Embryonic facial prominence (tissue), 1 donor: ENCODE results near the gene SUB1.
"Not testable (repeated sequence)": the region's sequence is repeated elsewhere in the genome, so short reads cannot be mapped to it uniquely, and the experiment has no call there.

Source experiments
- DNase-seq: peaks from one replicate; pipeline ENCODE4 v3.0.0-alpha.2; 2016; ENCODE audit errors: extremely low spot score

SUB1 gene

DNA sequence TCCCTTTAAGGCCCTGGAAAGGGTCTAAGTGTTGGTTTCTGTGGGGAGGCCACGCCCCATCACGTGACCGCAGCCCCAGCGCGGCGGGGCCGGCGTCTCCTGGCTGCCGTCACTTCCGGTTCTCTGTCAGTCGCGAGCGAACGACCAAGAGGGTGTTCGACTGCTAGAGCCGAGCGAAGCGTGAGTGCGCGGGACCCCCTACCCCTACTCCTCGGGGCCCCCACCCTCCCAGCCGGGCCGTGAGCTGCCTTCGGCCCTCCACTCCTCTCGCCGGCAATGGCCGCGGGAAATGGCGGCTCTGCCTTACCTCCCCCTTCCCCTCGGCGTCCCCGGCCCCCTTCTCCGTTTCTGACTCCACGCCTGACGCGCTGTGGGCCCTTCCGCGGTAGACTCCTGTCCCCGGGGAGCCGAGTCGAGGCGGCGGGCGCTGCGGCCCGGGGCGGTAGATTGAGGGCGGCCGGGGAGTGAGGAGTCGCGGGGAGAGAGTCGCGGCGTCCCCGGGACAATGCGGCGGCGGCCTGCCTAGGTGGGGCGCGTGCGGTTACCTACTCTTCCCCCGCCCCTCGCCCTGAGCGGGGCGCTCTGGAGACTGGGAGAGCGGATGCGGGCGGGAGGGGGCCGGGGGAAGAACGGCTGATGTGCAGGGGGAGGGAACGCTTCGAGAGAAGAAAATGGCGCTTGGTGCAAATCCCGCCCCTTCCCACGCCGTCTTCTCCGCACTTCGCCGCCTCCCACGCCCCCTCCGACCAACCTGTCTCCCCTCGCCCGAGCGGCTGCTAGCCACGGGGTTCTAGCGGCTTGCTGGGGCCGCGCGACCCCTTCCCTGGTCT, at the start of gene SUB1:
Gene SUB1, plus strand, starts transcription at position 112 of the 830 bp plus-strand sequence. CDS start 2,956 bp downstream, outside the sequence.
- DNase-seq: peak; percentile 85

DNA sequence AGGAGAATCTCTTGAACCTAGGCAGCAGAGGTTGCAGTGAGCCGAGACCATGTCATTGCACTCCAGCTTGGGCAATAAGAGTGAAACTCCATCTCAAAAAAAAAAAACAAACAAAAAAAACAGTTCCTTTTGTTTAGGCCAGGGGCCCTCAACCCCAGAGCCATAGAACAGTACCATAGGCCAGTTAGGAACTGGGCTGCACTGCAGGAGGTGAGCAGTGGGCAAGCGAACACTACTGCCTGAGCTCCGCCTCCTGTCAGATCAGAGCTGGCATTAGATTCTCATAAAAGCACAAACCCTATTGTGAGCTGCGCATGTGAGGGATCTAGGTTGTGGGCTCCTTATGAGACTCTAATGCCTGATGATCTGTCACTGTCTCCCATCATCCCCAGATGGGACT, 49.1 kb upstream of the SUB1 start:
- DNase-seq: no peak

DNA sequence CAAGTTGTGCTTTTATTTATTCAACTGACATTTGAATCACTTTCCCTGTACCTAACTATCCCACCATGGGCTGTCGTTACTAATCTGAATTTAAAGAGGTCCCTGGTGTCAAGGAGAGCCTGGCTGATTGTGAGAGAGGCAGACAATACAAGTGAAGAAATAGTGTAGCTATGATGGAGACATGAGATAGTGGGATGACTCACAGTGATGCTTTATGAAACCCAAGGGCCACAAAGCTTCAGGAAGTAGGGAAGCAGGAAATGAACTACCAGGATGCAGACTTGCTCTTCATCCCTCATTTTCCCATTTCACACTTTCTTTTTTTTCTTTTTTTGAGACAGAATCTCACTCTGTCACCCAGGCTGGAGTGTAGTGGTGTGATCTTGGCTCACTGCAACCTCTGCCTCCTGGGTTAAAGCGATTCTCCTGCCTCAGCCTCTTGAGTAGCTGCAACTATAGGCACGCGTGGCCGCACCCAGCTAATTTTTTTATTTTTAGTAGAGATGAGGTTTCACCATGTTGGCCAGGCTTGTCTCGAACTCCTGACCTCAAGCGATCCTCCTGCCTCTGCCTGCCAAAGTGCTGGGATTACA, 47.8 kb upstream of the SUB1 start:
- not testable (repeated sequence) for DNase-seq

DNA sequence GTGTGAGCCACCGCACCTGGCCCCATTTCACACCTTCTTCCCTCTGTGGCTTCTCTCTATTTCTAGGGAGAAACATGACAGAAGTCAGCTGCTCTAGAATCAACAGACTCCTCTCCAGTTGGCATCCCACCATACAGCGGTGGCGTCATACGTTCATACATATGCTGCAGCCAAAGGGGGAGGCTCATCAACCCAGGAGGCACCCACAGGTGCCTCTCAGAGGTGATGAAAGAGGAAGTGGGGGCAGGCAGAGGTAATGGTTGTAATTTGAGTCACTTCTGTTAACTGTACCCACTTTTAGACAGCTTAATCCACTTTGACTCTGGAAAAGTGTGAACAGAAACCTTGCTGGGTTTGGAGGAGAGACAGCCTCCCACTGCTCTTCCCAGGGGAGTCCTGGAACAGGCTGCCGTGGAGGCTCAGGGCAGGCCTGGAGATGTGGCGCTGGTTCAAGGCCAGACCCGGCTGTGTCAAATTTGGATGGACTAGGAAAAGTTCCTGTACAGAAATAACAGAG, 47.3 kb upstream of the SUB1 start:
- DNase-seq: no peak

DNA sequence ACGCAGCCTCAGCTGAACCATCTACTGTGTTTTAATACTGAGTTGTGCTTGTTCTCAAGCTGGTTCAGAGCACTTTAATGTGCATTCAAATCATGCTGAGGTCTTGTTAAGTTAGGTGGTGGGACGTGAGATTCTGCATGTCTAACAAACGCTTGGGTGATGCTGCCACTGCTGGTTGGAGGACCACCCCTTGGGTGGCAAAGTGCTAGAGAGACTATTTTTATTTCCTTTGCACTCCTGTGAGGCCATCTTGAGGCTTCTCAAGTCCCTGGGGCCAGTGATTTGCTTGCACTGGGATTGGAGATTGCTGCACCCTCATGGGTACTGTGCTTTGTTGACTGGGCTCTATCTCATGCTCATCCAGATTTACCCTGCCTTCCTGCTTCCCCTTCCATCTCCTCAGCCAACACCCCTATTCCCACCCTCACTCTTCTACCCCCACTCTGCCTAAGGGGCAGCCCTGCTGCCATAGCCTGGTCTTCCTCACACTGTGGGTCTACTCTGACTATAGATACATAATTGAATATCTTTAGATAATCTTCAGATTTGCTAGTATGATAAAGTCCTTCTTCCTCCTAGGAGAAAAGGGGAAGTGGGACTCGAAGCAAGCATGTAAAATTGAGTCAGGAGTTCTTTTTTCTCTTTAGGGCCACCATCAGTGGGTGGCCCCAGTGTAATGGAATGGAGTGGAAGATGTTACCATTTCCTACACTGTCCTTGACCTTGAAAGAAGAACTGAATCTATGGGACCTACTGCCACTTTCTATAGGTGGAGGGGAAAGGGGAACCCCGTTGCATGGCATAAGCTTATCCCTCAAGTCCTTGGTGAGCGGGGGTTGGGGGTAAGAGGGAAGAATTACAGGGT, 45.1 kb upstream of the SUB1 start:
- DNase-seq: no peak

DNA sequence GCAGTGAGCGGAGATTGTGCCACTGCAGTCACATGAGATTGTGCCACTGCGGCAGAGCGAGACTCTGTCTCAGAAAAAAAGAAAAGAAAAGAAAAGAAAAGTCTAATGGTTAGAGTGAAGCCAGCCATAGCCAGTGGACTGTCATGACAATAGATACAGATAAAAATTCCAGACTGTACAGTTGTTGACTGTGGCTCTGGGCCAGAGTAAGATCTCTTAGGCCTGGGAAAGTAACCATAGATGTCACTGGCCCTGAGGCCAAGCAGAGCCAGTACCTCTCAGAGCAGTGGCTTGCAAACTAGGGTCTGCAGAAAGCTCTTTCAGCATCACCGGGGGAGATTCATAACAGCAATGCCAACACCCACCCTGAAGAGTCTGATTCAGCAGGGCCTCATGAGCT, 44.1 kb upstream of the SUB1 start:
- DNase-seq: no peak

DNA sequence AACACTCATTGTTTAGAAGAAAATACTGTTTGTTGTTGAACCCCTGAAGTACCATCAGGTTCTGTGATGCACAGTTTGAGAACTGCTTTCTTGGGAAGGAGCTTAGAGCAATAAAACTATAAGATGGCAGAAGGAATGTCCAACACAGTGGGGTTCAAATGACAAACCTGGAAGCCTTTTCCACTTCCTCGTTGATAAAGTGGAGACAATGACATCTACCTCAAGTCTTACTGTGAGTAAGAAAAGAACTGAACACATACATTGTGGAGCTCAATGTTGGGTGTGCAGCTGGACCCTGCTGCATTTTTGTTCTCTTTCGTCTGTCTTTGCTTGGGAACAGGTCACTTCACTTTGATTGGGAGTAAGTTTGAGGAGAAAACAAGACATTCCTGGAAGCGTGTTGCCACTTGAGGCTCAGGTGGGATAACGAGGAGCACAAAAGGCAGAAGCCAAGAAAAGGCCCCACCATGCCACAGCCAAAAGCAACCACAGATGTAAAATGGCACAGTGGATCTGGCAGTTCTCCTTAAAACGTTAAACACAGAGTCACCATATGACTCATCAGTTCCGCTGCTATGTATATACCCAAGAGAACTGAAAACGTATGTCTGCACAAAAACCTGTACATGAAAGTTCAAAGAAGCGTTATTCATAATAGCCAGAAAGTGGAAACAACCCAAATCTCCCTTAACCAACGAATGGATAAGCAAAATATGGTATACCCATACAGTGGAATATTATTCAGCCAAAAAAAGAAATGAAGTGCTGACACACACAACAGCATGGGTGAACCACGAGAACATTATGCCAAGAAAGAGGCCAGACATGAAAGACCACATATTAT, 42.9 kb upstream of the SUB1 start:
- DNase-seq: no peak

DNA sequence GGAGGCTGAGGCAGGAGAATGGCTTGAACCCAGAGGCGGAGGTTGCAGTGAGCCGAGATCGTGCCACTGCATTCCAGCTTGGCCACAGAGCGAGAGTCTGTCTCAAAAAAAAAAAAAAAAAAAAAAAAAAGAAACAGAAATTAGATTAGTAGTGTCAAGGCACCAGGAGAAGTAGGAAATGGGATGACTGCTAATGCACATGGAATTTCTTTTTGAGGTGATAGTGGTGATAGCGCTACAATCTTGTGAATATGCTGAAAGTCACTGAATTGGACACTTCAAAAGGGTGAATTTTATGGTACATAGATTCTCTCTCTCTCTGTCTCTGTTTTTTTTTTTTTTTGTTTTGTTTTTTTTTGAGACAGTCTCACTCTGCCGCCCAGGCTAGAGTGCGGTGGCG, 42.1 kb upstream of the SUB1 start:
- DNase-seq: no peak

DNA sequence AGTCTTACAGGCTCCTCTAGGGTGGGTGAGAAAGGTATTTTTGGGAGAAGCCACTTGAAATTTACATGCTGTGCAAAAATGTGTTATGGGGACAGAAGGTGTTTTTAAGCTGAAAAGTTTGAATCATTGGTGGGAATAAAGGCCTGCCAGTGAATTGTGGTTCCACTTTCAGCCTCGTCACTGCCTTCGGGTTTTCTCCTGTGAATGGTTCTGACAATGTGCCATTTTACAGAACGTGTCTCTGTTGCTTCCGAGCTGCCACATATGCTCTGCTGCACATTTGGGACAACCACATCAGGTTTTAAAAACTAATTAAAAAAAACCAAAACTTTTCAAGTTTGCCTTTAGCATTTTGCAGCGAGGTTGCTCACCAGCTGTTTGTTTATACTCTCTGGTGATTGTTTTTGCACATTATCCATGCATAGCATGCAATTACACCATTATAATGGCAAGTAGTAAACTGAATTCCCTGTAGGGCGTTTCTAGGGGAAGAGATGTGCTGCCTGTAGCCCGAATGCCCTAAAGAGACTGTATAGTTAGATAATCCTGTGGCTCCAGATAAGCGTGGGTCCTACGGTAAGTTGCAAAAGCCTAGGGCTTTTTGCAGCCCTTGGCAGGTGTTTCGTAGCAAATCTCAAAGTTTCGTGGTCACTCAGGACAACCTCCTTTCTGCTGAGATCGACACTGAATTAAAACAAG, 40.1 kb upstream of the SUB1 start:
- DNase-seq: no peak

DNA sequence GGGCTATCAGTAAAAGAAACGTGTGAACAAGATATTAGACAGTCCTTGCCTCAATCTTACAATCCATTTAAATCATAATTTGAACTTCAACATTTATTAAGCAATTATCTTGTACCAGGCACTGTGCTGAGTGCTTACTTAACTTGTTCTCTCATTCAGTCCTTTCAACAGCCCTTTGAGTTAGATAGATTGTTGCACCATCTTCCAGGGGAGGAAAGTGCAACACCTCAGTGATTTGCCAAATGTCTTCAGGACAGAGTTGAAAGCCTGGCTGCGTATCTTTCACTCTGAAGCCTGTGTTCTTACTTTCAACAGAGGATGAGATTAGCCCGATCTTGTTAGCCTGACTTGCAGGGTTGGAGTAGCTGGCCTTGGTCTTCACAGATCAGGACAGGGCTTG, 34.2 kb upstream of the SUB1 start:
- DNase-seq: no peak

DNA sequence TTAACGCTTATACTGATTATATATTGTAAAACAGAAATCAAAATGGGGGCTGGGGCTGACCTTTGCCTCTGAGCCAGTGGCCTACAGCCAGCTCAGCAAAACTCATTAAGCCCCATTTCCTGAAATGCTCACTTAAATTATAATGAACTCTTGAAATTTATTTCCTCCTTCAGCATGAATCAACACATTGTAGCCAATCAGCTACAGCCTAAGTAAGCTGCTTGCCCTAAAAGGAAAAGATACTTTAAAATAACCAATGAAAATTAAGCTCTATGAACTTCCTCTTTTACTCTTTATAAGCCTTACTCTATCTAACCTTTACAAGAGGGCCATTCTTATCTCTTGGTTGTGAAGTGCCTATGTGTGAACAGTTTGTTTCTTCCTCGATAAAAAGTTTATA, 33.5 kb upstream of the SUB1 start:
- DNase-seq: no peak

DNA sequence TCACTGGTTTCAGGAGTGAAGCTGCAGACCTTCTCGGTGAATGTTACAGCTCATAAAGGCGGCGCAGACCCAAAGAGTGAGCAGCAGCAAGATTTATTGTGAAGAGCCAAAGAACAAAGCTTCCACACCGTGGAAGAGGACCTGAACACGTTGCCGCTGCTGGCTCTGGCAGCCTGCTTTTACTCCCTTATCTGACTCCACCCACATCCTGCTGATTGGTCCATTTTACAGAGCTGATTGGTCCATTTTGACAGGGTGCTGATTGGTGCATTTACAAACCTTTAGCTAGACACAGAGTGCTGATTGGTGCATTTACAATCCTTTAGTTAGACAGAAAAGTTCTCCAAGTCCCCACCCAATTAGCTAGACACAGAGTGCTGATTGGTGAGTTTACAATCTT, 32.9 kb upstream of the SUB1 start:
- DNase-seq: not testable (repeated sequence)

DNA sequence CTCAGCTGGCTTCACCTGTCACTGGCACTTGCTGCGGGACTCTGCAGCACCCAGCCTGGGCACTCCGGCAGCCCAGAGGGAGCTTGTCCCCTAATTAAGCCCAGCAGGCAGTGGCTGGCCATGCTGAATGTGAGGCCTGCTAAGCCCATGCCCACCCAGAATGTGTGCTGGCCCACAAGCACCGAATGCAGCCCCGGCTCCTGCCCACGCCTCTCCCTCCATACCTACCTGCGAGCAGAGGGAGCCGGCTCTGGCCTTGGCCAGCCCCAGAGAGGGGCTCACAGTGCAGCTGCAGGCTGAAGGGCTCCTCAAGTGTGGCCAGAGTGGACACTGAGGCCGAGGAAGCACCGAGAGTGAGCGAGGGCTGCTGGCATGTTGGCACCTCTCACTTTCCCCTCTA, 32.4 kb upstream of the SUB1 start:
- no peak for DNase-seq

DNA sequence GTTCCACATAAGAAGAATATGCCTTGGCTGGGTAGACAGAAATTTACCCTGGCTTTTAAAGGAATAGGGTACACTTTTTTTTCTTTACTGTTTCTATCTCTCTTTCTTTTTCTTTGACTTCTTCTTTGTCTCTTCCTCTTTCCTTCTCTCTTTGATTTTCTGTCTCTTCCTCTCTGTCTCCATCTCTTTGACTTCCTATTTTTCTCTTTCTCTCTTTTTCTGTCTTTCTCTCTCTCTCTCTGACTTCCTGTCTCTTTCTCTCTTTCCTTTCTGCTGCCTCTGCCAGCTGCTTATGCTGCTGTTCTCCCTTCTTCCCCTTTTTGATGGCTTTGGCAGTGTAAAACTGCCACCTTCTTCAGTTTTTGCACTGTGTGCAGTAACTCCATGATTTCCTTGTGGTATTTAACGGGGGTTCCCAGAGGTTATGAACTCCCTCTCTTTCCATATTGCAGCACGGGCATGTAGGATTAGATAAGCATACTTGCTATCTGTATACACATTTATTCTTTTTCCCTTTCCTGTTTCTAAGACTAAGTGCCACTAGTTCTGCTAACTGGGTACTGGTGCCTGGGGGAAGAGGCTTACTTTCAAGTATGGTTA, 31.1 kb upstream of the SUB1 start:
- DNase-seq: not testable (repeated sequence)

DNA sequence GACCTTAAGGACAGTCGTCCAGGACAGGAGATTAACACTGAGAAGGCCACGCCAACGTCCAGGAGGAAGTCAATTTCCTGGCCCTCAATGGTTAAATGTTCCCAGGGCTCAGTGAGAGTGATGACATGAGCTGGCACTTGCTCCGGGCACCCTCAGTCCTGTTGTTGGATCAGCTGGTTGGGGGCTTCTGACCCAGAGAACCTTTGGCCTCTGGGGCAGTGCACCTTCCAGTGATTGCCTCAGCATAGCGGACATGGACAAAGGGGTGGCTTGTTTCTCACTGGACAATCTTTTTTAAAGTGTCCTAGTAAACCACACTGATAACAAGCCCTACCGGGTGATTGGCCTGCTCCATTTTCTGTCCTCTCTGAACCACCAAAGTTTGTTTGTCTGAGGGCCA, 28.8 kb upstream of the SUB1 start:
- DNase-seq: not testable (repeated sequence)

DNA sequence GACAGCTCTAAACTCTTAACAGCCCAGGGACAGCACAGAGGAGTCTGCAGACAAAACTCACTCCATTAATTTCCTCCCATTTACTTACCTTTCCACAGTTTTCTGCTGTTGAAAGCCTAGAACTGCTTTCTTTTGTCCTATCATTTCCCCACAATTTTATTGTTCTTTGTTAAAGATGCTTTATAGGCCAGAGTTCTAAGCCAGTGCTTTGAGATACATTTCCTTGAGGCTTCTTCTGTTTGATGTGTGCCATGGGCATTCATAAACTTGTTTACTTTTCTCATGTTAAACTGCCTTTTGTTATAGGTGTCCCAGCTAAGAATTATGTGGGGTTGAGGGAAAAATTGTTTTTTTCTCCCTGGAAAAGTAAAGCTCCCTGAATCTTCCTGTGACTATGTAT, 25.9 kb upstream of the SUB1 start:
- no peak for DNase-seq

DNA sequence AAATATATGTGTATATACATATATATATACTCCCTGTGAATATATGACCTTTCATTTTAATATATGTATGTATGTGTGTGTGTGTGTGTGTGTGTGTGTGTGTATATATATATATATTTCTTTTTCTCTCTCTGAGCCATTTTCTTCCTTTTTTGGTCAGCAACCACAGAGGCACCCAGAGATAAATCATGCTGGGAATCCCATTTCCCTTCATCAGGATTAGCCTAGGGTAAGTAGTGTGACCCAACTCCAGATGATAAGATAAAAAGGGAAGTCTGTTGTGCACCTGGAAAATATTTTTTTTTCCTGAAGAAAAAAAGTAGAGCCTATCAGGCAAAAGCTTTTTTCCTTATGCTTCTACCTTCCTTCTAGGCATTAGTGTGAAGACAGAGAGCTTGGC, 25.4 kb upstream of the SUB1 start:
- no peak for DNase-seq

DNA sequence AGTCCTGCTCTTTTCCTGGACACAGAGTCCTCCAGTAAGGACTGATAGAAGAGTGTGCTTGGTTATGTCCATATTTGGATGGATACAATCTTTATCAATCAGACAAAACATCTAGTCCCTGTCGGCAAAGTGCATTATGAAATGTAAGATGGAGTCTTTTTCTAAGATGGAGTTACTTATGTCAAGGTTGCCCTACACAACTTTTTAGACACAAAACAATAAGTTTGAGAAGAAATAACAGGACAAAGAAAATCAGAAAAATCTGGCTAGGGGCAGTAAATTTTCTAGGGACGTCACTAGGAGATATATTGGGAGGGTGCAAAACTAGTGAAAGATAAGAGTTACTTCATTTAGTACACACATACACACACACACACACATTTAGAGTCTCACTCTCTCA, 23.3 kb upstream of the SUB1 start:
- no peak for DNase-seq

DNA sequence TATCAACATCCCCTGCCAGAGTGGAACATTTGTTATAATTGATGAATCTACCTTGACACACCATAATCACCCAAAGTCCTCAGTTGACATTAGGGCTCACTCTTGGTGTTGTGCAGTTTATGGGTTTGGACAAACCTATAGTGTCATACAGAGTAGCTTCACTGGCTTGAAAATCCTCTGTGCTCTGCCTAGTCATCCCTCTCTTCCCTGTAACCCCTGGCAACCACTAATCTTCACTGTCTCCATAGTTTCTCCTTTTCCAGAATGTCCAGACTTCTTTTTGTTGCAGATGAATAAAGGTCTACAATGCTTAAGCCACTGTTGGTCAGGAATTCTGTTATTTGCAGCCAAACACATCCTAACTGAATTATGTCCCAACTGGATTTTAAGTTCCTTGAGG, 22.5 kb upstream of the SUB1 start:
- DNase-seq: no peak

DNA sequence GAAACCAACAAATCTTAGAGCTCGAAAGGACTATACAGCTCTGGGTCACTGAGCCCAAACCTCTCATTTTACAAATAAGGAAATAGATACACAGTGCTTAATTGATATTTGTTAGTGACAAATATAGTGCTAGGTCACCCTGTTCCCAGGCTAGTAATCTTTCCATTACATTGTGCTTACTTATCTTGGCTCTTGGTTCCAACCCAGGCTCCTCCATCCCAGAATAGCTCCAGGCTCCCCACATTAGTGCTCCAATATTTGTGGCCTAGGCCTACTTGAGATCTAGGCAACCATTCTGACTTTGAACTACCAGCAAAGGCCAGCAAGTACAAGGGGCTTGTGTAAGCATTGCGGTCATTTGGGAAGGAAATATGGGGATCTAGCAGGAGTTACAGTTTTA, 21.7 kb upstream of the SUB1 start:
- no peak for DNase-seq
